HEK293 (cell line): ENCODE measurements around the gene PLD3.

ENCODE experiments used
- BCL11B ChIP-seq: fragments of 450-650 bp; formaldehyde crosslinking; IDR thresholded peaks from 2 replicates; pipeline ENCODE4 v1.5.1; 2016; ENCODE audit warnings: low read depth, missing biosample characterization, missing genetic modification characterization
- CTCF ChIP-seq: fragments of 450-650 bp; formaldehyde crosslinking; IDR thresholded peaks from 2 replicates; pipeline ENCODE4 v1.5.1; 2016; ENCODE audit warnings: missing biosample characterization, missing genetic modification characterization
- GLIS2 ChIP-seq: fragments of 450-650 bp; formaldehyde crosslinking; IDR thresholded peaks from 2 replicates; pipeline ENCODE4 v1.5.1; 2016; ENCODE audit warnings: missing biosample characterization, missing genetic modification characterization
- HOXC10 ChIP-seq: sonication (generic); formaldehyde crosslinking; IDR thresholded peaks from 2 replicates; pipeline ENCODE4 v1.8.1; 2023; ENCODE audit warnings: mild to moderate bottlenecking, missing genetic modification reagents
- HOXD13 ChIP-seq: sonication (generic); formaldehyde crosslinking; IDR thresholded peaks from 2 replicates; pipeline ENCODE4 v1.8.0; 2022; ENCODE audit warnings: missing genetic modification reagents, borderline replicate concordance
- KLF1 ChIP-seq: fragments of 450-650 bp; formaldehyde crosslinking; IDR thresholded peaks from 2 replicates; pipeline ENCODE4 v1.5.1; 2016; ENCODE audit warnings: missing biosample characterization, missing genetic modification characterization
- KLF16 ChIP-seq: fragments of 450-650 bp; formaldehyde crosslinking; IDR thresholded peaks from 2 replicates; pipeline ENCODE4 v1.5.1; 2017; ENCODE audit warnings: missing biosample characterization, missing genetic modification characterization
- MEIS1 ChIP-seq: sonication (generic); formaldehyde crosslinking; IDR thresholded peaks from 2 replicates; pipeline ENCODE4 v1.8.1; 2022; ENCODE audit warnings: missing genetic modification reagents, mild to moderate bottlenecking, borderline replicate concordance
- PRDM4 ChIP-seq: fragments of 450-650 bp; formaldehyde crosslinking; IDR thresholded peaks from 2 replicates; pipeline ENCODE4 v1.5.1; 2017; ENCODE audit warnings: missing biosample characterization, missing genetic modification characterization
- ZBTB10 ChIP-seq: fragments of 450-650 bp; formaldehyde crosslinking; IDR thresholded peaks from 2 replicates; pipeline ENCODE4 v1.5.1; 2016; ENCODE audit warnings: missing biosample characterization, missing genetic modification characterization
- ZBTB26 ChIP-seq: fragments of 450-650 bp; formaldehyde crosslinking; optimal IDR thresholded peaks from 2 replicates; pipeline ENCODE3; 2016; ENCODE audit warnings: missing biosample characterization, mild to moderate bottlenecking, missing genetic modification characterization
- ZBTB6 ChIP-seq: fragments of 450-650 bp; formaldehyde crosslinking; IDR thresholded peaks from 2 replicates; pipeline ENCODE4 v1.5.1; 2017; ENCODE audit warnings: missing biosample characterization, missing genetic modification characterization
- ZNF133 ChIP-seq: fragments of 450-650 bp; formaldehyde crosslinking; IDR thresholded peaks from 2 replicates; pipeline ENCODE4 v1.5.1; 2016; ENCODE audit warnings: missing biosample characterization, missing genetic modification characterization
- ZNF157 ChIP-seq: fragments of 450-650 bp; formaldehyde crosslinking; IDR thresholded peaks from 2 replicates; pipeline ENCODE4 v1.5.1; 2016; ENCODE audit warnings: missing biosample characterization, missing genetic modification characterization
- ZNF19 ChIP-seq: fragments of 450-650 bp; formaldehyde crosslinking; IDR thresholded peaks from 2 replicates; pipeline ENCODE4; 2016; ENCODE audit warnings: missing biosample characterization, missing genetic modification characterization, low read depth
- ZNF202 ChIP-seq: fragments of 450-650 bp; formaldehyde crosslinking; IDR thresholded peaks from 2 replicates; pipeline ENCODE4 v1.5.1; 2016; ENCODE audit warnings: missing biosample characterization, missing genetic modification characterization, borderline replicate concordance
- ZNF221 ChIP-seq: fragments of 450-650 bp; formaldehyde crosslinking; IDR thresholded peaks from 2 replicates; pipeline ENCODE4 v1.5.1; 2017; ENCODE audit warnings: missing biosample characterization, missing genetic modification characterization, borderline replicate concordance
- ZNF23 ChIP-seq: fragments of 450-650 bp; formaldehyde crosslinking; IDR thresholded peaks from 2 replicates; pipeline ENCODE4 v1.5.1; 2016; ENCODE audit warnings: missing biosample characterization, missing genetic modification characterization, borderline replicate concordance
- ZNF274 ChIP-seq, 2 experiments: fragments of 200-500 bp in 1 of 2; fragments of 450-650 bp in 1 of 2; sonication (Bioruptor generic) in 1 of 2; formaldehyde crosslinking in 1 of 2; IDR thresholded peaks; 2 replicates each; pipeline versions ENCODE4 v1.5.1 to v1.6.1; 2014 to 2016; ENCODE audit warnings: borderline replicate concordance in 1 of 2, inconsistent platforms in 1 of 2, low read length in 1 of 2, missing biosample characterization in 1 of 2, missing genetic modification characterization in 1 of 2
- ZNF37A ChIP-seq: fragments of 450-650 bp; IDR thresholded peaks from 2 replicates; pipeline ENCODE4 v1.5.1; 2018; ENCODE audit warnings: missing biosample characterization, missing genetic modification characterization
- ZNF394 ChIP-seq: fragments of 450-650 bp; formaldehyde crosslinking; IDR thresholded peaks from 2 replicates; pipeline ENCODE4 v1.5.1; 2016; ENCODE audit warnings: missing biosample characterization, missing genetic modification characterization, mild to moderate bottlenecking, moderate library complexity, borderline replicate concordance
- ZNF433 ChIP-seq: fragments of 450-650 bp; formaldehyde crosslinking; IDR thresholded peaks from 2 replicates; pipeline ENCODE4 v1.5.1; 2016; ENCODE audit warnings: missing biosample characterization, missing genetic modification characterization, low read depth
- ZNF514 ChIP-seq: fragments of 450-650 bp; formaldehyde crosslinking; IDR thresholded peaks from 2 replicates; pipeline ENCODE4 v1.5.1; 2016; ENCODE audit warnings: missing biosample characterization, missing genetic modification characterization
- ZNF621 ChIP-seq: fragments of 450-650 bp; formaldehyde crosslinking; IDR thresholded peaks from 2 replicates; pipeline ENCODE4 v1.5.1; 2017; ENCODE audit warnings: missing biosample characterization, missing genetic modification characterization
- ZNF664 ChIP-seq: fragments of 450-650 bp; formaldehyde crosslinking; IDR thresholded peaks from 2 replicates; pipeline ENCODE4 v1.5.1; 2016; ENCODE audit warnings: missing biosample characterization, missing genetic modification characterization
- ZNF677 ChIP-seq: fragments of 450-650 bp; IDR thresholded peaks from 2 replicates; pipeline ENCODE4 v1.5.0; 2018; ENCODE audit warnings: missing biosample characterization, mild to moderate bottlenecking, missing genetic modification characterization, moderate library complexity
- ZNF747 ChIP-seq: fragments of 450-650 bp; formaldehyde crosslinking; IDR thresholded peaks from 2 replicates; pipeline ENCODE4 v1.5.1; 2016; ENCODE audit warnings: missing biosample characterization, missing genetic modification characterization
- ZNF76 ChIP-seq: fragments of 450-650 bp; formaldehyde crosslinking; IDR thresholded peaks from 2 replicates; pipeline ENCODE4; 2016; ENCODE audit warnings: low read depth, missing biosample characterization, missing genetic modification characterization, borderline replicate concordance
- ZSCAN23 ChIP-seq: fragments of 450-650 bp; formaldehyde crosslinking; IDR thresholded peaks from 2 replicates; pipeline ENCODE4 v1.5.1; 2016; ENCODE audit warnings: missing biosample characterization, missing genetic modification characterization
- ZSCAN5A ChIP-seq: fragments of 450-650 bp; formaldehyde crosslinking; IDR thresholded peaks from 2 replicates; pipeline ENCODE4 v1.5.1; 2016; ENCODE audit warnings: missing biosample characterization, missing genetic modification characterization

The PLD3 gene

GRCh38 chr19:40362160-40362559, 13.7 kb downstream of the PLD3 start (continued):
- TF ChIP-seq ZSCAN5A (tag by site-specific recombination) (0 out of 2 replicates have a peak, but pooled peaks have one; percentile 10), ZNF433 (tag by site-specific recombination) (no peak), ZNF23 (tag by site-specific recombination) (no peak), BCL11B (no peak), HOXC10 (CRISPR knock-in tag) (no peak), ZNF133 (tag by site-specific recombination) (no peak), ZNF37A (tag by site-specific recombination) (no peak), ZNF394 (tag by site-specific recombination) (no peak), MEIS1 (CRISPR knock-in tag) (no peak), KLF16 (tag by site-specific recombination) (no peak), ZNF747 (tag by site-specific recombination) (0 out of 2 replicates have a peak, but pooled peaks have one; percentile 23), ZNF221 (no peak), ZNF677 (tag by site-specific recombination) (no peak), HOXD13 (CRISPR knock-in tag) (no peak), ZSCAN23 (tag by site-specific recombination) (no peak), CTCF (no peak), ZNF76 (tag by site-specific recombination) (no peak), ZNF202 (tag by site-specific recombination) (no peak), ZNF621 (tag by site-specific recombination) (no peak), ZBTB26 (tag by site-specific recombination) (peak; percentile 10), ZNF514 (tag by site-specific recombination) (no peak), ZNF19 (tag by site-specific recombination) (no peak), ZNF664 (no peak), ZNF274 (IDR thresholded peaks at IDR 0.05; ENCODE audit: low read length) (no peak), ZNF274 (tag by site-specific recombination; IDR thresholded peaks at IDR 0.05; ENCODE audit: borderline replicate concordance) (no peak), ZNF157 (tag by site-specific recombination) (no peak), ZBTB10 (tag by site-specific recombination) (no peak), GLIS2 (tag by site-specific recombination) (no peak), ZBTB6 (tag by site-specific recombination) (0 out of 2 replicates have a peak, but pooled peaks have one; percentile 24), KLF1 (tag by site-specific recombination) (peak; percentile 7; the same call in 1 of the 2 replicates), PRDM4 (no peak)
